Transverse colon (tissue), 3 donors: Measurements from ENCODE around the gene LEPR.

Source experiments
- EP300 ChIP-seq: sonication (generic); formaldehyde crosslinking; IDR thresholded peaks from one replicate; pipeline ENCODE4 v1.6.1; 2017; ENCODE audit warnings: antibody characterized with exemption, low read depth
- TF ChIP-seq, protein P1 (sequence below), 5 experiments: fragments of 200-600 bp in 3 of 5; fragments of 450-650 bp in 2 of 5; sonication (generic) in 3 of 5; IDR thresholded peaks; 1 replicate in 2 of 5; 2 replicates in 3 of 5; pipeline ENCODE4 v1.5.1; 2016 to 2017; ENCODE audit warnings: antibody characterized with exemption in 5 of 5, inconsistent platforms in 3 of 5, mild to moderate bottlenecking in 2 of 5, moderate library complexity in 1 of 5

- no peak for TF ChIP-seq EP300
- TF ChIP-seq, protein P1, sequence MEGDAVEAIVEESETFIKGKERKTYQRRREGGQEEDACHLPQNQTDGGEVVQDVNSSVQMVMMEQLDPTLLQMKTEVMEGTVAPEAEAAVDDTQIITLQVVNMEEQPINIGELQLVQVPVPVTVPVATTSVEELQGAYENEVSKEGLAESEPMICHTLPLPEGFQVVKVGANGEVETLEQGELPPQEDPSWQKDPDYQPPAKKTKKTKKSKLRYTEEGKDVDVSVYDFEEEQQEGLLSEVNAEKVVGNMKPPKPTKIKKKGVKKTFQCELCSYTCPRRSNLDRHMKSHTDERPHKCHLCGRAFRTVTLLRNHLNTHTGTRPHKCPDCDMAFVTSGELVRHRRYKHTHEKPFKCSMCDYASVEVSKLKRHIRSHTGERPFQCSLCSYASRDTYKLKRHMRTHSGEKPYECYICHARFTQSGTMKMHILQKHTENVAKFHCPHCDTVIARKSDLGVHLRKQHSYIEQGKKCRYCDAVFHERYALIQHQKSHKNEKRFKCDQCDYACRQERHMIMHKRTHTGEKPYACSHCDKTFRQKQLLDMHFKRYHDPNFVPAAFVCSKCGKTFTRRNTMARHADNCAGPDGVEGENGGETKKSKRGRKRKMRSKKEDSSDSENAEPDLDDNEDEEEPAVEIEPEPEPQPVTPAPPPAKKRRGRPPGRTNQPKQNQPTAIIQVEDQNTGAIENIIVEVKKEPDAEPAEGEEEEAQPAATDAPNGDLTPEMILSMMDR (IDR thresholded peaks at IDR 0.05): no peak
These were observed 3.6 kb downstream of the LEPR start for GRCh38 chr1:65423884-65424572.
